ENCODE data around the gene CUBN. TPM values are rescaled to one million over a fixed set of nuclear protein-coding genes. Genes with fewer than 3 reads are reported as not detected.

Gene CUBN
- total and polyA plus RNA-seq, 10 of the 15 experiments (the other 5 are each of a cell fraction or from before 2014, with no cell fraction given): under 0.01 to 0.14 (median 0.02) TPM; not detected in 6

DNA sequence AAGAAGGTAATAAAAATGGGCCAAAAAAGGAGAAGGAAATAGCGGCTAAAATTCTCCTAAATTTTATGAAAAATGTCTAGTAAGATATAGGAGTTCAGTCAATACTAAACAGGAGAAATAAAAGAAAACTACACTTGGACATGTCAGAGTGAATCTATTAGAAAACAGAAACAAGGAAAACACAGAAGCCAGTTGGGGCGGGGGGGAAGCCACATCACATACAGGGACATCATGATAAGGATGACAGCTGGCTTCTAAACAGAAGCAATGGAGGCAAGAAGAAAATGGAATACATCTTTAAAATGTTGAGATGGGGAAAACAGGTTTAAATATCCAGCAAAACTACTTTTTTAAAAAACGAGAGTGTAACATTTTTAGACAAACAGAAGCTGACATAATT, 77.8 kb downstream of the CUBN start:
- no peaks in the 10 kb centered on the region for H3K27me3 ChIP-seq (replicated peaks in 1 of 2; ENCODE audit: control insufficient read depth in 2 of 2, insufficient read depth in 2 of 2, low read length in 1 of 2)
- ChIA-PET CTCF (interaction anchor here (1.2 kb wide), 1 partner anchor 10 kb away, joined by 3 read pairs; no protein-coding TSS in a partner anchor), SMC1A (ENCODE audit: uncharacterized antibody, unreplicated experiment) (no interaction called here), RAD21 (ENCODE audit: unreplicated experiment) (no interaction called here), POLR2A (no interaction called here)
- H3K9me3 ChIP-seq (replicated peaks; ENCODE audit: control insufficient read depth, insufficient read depth, low read length): no peaks in the 10 kb centered on the region
- no TSS peak for BruUV-seq (replicated peaks)
- H3K4me2 ChIP-seq (ENCODE audit: control insufficient read depth, insufficient read depth): no peak overlapping the region
- no peak overlapping the region for H3K4me3 ChIP-seq
- no peaks in the 10 kb centered on the region for H3K36me3 ChIP-seq (ENCODE audit: control insufficient read depth in 2 of 2, insufficient read depth in 2 of 2, low read length in 1 of 2)
- DNase-seq (ENCODE audit: low read depth, low spot score): no peak
- no peak overlapping the region for H3K27ac ChIP-seq (ENCODE audit: control insufficient read depth, insufficient read depth)
- 64% methylated on average over 3 of the region's 3 CpGs for WGBS (ENCODE audit: insufficient coverage, insufficient replicate concordance, low lambda C conversion rate, missing lambda C conversion rate)
- no peak for FAIRE-seq
- H3K79me2 ChIP-seq (ENCODE audit: control insufficient read depth, insufficient read depth, low read length): no peaks in the 10 kb centered on the region
- in situ Hi-C loops (cut with MboI) (no loop called here), intact Hi-C loops (cut with micrococcal nuclease; ENCODE audit: unreplicated experiment) (no loop called here)
- H3K9ac ChIP-seq (ENCODE audit: control insufficient read depth, insufficient read depth, low read length): no peak overlapping the region
- no peaks in the 10 kb centered on the region for H4K20me1 ChIP-seq (ENCODE audit: control insufficient read depth, insufficient read depth)
- no peak for ATAC-seq
- no peak overlapping the region for H2AFZ ChIP-seq (ENCODE audit: control insufficient read depth, low read depth, low read length)
- H3K4me1 ChIP-seq (ENCODE audit: control insufficient read depth, insufficient read depth, low read length): no peaks in the 10 kb centered on the region
- TF ChIP-seq, protein P1, sequence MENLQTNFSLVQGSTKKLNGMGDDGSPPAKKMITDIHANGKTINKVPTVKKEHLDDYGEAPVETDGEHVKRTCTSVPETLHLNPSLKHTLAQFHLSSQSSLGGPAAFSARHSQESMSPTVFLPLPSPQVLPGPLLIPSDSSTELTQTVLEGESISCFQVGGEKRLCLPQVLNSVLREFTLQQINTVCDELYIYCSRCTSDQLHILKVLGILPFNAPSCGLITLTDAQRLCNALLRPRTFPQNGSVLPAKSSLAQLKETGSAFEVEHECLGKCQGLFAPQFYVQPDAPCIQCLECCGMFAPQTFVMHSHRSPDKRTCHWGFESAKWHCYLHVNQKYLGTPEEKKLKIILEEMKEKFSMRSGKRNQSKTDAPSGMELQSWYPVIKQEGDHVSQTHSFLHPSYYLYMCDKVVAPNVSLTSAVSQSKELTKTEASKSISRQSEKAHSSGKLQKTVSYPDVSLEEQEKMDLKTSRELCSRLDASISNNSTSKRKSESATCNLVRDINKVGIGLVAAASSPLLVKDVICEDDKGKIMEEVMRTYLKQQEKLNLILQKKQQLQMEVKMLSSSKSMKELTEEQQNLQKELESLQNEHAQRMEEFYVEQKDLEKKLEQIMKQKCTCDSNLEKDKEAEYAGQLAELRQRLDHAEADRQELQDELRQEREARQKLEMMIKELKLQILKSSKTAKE (IDR thresholded peaks at IDR 0.05; ENCODE audit: low read depth, poor library complexity, severe bottlenecking): no peak
- no peak for TF ChIP-seq ESRRA (IDR thresholded peaks at IDR 0.05; ENCODE audit: low read length)
- TF ChIP-seq, protein P2, sequence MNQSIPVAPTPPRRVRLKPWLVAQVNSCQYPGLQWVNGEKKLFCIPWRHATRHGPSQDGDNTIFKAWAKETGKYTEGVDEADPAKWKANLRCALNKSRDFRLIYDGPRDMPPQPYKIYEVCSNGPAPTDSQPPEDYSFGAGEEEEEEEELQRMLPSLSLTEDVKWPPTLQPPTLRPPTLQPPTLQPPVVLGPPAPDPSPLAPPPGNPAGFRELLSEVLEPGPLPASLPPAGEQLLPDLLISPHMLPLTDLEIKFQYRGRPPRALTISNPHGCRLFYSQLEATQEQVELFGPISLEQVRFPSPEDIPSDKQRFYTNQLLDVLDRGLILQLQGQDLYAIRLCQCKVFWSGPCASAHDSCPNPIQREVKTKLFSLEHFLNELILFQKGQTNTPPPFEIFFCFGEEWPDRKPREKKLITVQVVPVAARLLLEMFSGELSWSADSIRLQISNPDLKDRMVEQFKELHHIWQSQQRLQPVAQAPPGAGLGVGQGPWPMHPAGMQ (IDR thresholded peaks at IDR 0.05; ENCODE audit: borderline replicate concordance): no peak
- no peak for TF ChIP-seq GABPA (IDR thresholded peaks at IDR 0.05; ENCODE audit: low read depth)
- TF ChIP-seq JUNB (IDR thresholded peaks at IDR 0.05): no peak
- TF ChIP-seq NFIC (IDR thresholded peaks at IDR 0.05; ENCODE audit: low read depth, low read length): no peak
- no peak for TF ChIP-seq EED (IDR thresholded peaks at IDR 0.05; ENCODE audit: low read depth)
- TF ChIP-seq SIX5 (IDR thresholded peaks at IDR 0.05; ENCODE audit: low read depth, low read length, severe bottlenecking): no peak
- TF ChIP-seq, protein P3, sequence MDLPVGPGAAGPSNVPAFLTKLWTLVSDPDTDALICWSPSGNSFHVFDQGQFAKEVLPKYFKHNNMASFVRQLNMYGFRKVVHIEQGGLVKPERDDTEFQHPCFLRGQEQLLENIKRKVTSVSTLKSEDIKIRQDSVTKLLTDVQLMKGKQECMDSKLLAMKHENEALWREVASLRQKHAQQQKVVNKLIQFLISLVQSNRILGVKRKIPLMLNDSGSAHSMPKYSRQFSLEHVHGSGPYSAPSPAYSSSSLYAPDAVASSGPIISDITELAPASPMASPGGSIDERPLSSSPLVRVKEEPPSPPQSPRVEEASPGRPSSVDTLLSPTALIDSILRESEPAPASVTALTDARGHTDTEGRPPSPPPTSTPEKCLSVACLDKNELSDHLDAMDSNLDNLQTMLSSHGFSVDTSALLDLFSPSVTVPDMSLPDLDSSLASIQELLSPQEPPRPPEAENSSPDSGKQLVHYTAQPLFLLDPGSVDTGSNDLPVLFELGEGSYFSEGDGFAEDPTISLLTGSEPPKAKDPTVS (IDR thresholded peaks at IDR 0.05; ENCODE audit: low read depth, low read length): no peak
- TF ChIP-seq, protein P4, sequence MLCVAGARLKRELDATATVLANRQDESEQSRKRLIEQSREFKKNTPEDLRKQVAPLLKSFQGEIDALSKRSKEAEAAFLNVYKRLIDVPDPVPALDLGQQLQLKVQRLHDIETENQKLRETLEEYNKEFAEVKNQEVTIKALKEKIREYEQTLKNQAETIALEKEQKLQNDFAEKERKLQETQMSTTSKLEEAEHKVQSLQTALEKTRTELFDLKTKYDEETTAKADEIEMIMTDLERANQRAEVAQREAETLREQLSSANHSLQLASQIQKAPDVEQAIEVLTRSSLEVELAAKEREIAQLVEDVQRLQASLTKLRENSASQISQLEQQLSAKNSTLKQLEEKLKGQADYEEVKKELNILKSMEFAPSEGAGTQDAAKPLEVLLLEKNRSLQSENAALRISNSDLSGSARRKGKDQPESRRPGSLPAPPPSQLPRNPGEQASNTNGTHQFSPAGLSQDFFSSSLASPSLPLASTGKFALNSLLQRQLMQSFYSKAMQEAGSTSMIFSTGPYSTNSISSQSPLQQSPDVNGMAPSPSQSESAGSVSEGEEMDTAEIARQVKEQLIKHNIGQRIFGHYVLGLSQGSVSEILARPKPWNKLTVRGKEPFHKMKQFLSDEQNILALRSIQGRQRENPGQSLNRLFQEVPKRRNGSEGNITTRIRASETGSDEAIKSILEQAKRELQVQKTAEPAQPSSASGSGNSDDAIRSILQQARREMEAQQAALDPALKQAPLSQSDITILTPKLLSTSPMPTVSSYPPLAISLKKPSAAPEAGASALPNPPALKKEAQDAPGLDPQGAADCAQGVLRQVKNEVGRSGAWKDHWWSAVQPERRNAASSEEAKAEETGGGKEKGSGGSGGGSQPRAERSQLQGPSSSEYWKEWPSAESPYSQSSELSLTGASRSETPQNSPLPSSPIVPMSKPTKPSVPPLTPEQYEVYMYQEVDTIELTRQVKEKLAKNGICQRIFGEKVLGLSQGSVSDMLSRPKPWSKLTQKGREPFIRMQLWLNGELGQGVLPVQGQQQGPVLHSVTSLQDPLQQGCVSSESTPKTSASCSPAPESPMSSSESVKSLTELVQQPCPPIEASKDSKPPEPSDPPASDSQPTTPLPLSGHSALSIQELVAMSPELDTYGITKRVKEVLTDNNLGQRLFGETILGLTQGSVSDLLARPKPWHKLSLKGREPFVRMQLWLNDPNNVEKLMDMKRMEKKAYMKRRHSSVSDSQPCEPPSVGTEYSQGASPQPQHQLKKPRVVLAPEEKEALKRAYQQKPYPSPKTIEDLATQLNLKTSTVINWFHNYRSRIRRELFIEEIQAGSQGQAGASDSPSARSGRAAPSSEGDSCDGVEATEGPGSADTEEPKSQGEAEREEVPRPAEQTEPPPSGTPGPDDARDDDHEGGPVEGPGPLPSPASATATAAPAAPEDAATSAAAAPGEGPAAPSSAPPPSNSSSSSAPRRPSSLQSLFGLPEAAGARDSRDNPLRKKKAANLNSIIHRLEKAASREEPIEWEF (IDR thresholded peaks at IDR 0.05; ENCODE audit: insufficient replicate concordance, low read depth, low read length): no peak
- TF ChIP-seq, protein P5, sequence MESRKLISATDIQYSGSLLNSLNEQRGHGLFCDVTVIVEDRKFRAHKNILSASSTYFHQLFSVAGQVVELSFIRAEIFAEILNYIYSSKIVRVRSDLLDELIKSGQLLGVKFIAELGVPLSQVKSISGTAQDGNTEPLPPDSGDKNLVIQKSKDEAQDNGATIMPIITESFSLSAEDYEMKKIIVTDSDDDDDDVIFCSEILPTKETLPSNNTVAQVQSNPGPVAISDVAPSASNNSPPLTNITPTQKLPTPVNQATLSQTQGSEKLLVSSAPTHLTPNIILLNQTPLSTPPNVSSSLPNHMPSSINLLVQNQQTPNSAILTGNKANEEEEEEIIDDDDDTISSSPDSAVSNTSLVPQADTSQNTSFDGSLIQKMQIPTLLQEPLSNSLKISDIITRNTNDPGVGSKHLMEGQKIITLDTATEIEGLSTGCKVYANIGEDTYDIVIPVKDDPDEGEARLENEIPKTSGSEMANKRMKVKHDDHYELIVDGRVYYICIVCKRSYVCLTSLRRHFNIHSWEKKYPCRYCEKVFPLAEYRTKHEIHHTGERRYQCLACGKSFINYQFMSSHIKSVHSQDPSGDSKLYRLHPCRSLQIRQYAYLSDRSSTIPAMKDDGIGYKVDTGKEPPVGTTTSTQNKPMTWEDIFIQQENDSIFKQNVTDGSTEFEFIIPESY (IDR thresholded peaks at IDR 0.05): no peak

All from GM12878 (cell line).